Peyer's patch (tissue), 4 donors: ENCODE data around the gene LCN2. TPM values are rescaled to one million over a fixed set of nuclear protein-coding genes. Genes with fewer than 3 reads are reported as not detected.

ENCODE experiments used
- DNase-seq, 3 donors: peaks; one replicate each; pipeline ENCODE4 v3.0.0-alpha.2; 2017 to 2019
- H3K27ac ChIP-seq, 4 donors: fragments of 200-600 bp; sonication (generic); one replicate each; pipeline ENCODE4 v1.5.1; 2016 to 2019
- H3K27me3 ChIP-seq, 2 donors: fragments of 200-600 bp; sonication (generic); one replicate each; pipeline ENCODE4 v1.5.1; 2019
- H3K36me3 ChIP-seq, 3 donors: fragments of 200-600 bp; sonication (generic); one replicate each; pipeline ENCODE4 v1.5.1; 2016 to 2019
- H3K4me1 ChIP-seq, 4 donors: fragments of 200-600 bp; sonication (generic); one replicate each; pipeline ENCODE4 v1.5.1; 2016 to 2019
- H3K4me3 ChIP-seq, 4 donors: fragments of 200-600 bp; sonication (generic); 1 replicate in 3 of 4; 2 replicates in 1 of 4; pipeline ENCODE4 v1.5.1; 2016 to 2019; ENCODE audit warnings: mild to moderate bottlenecking in 1 of 4
- H3K9me3 ChIP-seq, 4 donors: fragments of 200-600 bp; sonication (generic); one replicate each; pipeline ENCODE4 v1.5.1; 2016 to 2019; ENCODE audit warnings: mild to moderate bottlenecking in 1 of 4
- POLR2A ChIP-seq, 2 donors: fragments of 450-650 bp; IDR thresholded peaks; one replicate each; pipeline ENCODE4 v1.5.1; 2017; ENCODE audit warnings: antibody characterized with exemption in 2 of 2, mild to moderate bottlenecking in 2 of 2, moderate library complexity in 2 of 2
- total RNA-seq, 4 donors: library from RNA; depleted of rRNA; stranded (reverse); fragments of >200 nt; gene quantifications; one replicate each; pipeline ENCODE4 v1.1.0, GENCODE V29; 2016
- TF ChIP-seq, protein P1 (sequence below), 6 experiments: fragments of 450-650 bp in 4 of 6; fragments of 200-600 bp in 2 of 6; sonication (generic) in 1 of 6; IDR thresholded peaks; one replicate each; pipeline ENCODE4 v1.5.1; 2017 to 2019; ENCODE audit warnings: antibody characterized with exemption in 6 of 6, mild to moderate bottlenecking in 3 of 6, moderate library complexity in 1 of 6

The LCN2 gene
- total RNA-seq, 4 donors from 2014 or later, result 1.9 to 191 (median 37.1) TPM

DNA sequence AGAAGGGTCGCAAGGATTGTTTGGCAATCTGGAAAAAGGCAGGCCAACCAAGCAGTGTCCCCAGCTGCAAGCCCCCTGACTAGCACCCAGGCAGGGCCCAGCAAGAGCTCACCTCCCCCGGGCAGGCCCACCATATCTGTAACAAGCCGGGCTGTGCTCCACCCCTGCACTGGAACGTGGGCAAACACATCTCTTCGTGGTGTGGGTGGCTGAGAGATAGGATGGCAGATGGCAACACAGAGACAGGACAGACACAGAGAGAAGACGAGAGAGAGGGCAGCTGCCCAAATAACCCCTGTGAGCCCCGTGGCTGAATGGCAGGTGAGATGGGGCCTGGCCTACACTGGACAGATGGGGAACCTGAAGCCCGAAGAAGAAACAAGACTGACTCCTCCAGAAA, 20.2 kb downstream of the LCN2 start:
- H3K27ac ChIP-seq, result no peak overlapping the region
- no peak for DNase-seq
- no peaks in the 10 kb centered on the region for H3K9me3 ChIP-seq
- no peaks in the 10 kb centered on the region for H3K27me3 ChIP-seq
- peaks cover 0 to 75% (median 0%) of the 10 kb centered on the region in 3 donors for H3K36me3 ChIP-seq
- TF ChIP-seq, protein P1, sequence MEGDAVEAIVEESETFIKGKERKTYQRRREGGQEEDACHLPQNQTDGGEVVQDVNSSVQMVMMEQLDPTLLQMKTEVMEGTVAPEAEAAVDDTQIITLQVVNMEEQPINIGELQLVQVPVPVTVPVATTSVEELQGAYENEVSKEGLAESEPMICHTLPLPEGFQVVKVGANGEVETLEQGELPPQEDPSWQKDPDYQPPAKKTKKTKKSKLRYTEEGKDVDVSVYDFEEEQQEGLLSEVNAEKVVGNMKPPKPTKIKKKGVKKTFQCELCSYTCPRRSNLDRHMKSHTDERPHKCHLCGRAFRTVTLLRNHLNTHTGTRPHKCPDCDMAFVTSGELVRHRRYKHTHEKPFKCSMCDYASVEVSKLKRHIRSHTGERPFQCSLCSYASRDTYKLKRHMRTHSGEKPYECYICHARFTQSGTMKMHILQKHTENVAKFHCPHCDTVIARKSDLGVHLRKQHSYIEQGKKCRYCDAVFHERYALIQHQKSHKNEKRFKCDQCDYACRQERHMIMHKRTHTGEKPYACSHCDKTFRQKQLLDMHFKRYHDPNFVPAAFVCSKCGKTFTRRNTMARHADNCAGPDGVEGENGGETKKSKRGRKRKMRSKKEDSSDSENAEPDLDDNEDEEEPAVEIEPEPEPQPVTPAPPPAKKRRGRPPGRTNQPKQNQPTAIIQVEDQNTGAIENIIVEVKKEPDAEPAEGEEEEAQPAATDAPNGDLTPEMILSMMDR (IDR thresholded peaks at IDR 0.05), result no peak
- no peak for TF ChIP-seq POLR2A (IDR thresholded peaks at IDR 0.05)
- H3K4me1 ChIP-seq, result no peaks in the 10 kb centered on the region
- H3K4me3 ChIP-seq, result no peak overlapping the region

DNA sequence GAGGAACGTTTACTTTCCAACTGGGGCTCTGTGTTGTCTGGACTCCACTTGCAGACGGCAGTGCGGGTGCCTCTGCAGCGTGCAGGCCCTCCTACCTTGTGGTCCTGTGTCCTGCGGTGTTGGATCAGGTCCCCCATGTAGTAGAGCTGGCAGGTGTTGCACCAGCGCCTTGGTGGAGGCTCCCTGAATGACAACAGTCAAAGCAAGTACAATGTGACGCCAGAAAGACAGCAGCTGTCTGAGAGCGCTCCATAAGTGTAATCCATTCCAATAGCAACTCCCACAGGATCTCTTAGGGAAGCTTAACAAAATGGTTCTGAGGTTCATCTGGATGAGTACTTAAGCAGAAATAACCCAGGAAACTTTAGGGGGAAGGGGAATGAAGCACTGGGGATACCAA, 20.7 kb downstream of the LCN2 start:
- H3K27me3 ChIP-seq, result no peaks in the 10 kb centered on the region
- TF ChIP-seq, protein P1 (IDR thresholded peaks at IDR 0.05), result no peak
- TF ChIP-seq POLR2A (IDR thresholded peaks at IDR 0.05), result no peak
- H3K4me1 ChIP-seq, result no peaks in the 10 kb centered on the region
- DNase-seq, result no peak
- H3K9me3 ChIP-seq, result no peaks in the 10 kb centered on the region
- H3K36me3 ChIP-seq, result peaks cover 0 to 75% (median 0%) of the 10 kb centered on the region in 3 donors
- H3K4me3 ChIP-seq, result no peak overlapping the region
- no peak overlapping the region for H3K27ac ChIP-seq

DNA sequence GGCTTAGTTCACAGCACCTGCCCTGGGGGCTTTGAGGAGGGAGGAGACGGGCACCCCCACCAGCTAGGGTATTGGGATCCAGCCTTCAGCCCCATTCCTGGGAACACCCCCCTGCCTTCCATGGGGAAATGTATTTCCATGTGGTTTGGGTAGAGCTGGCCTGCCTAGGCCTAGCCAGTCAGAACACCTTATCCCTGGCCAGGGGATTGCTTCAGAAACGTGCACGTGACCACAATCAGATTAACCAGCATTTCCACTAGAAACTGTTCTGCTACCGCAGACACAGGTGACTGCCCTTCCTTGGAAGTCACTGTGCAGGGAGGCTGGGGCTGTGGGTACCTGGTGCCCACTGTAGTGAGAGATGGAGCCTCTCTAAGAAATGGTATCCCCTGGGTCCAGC, 24.8 kb downstream of the LCN2 start:
- no peak for TF ChIP-seq POLR2A (IDR thresholded peaks at IDR 0.05)
- TF ChIP-seq, protein P1 (IDR thresholded peaks at IDR 0.05), result no peak
- no peaks in the 10 kb centered on the region for H3K9me3 ChIP-seq
- H3K4me3 ChIP-seq, result no peak overlapping the region
- peaks cover 0 to 78% (median 0%) of the 10 kb centered on the region in 3 donors for H3K36me3 ChIP-seq
- DNase-seq, result no peak
- no peaks in the 10 kb centered on the region for H3K4me1 ChIP-seq
- H3K27ac ChIP-seq, result no peak overlapping the region
- no peaks in the 10 kb centered on the region for H3K27me3 ChIP-seq

DNA sequence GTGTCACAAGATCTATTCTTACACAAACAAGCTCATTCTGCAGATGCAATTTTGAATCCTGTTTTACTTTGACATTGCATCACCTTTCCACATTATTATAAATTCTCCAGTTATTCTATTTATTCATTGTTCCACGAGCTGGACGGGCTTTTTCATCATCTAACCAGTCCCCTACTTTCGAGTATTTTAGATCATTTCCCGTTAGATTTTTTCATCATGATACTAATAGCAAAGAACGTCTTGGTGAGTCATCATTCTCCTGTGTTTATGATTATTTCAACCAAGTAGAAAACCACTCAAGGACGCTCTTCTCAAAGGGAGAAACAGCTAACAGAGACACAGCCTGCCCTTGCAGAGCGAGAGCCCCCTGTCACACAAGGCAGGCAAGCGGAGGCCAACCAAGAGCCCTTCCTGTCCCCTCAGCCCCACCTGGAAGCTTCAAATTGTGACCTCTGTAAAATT, 25.9 kb downstream of the LCN2 start:
- Histone ChIP-seq H3K36me3 (peaks cover 0 to 78% (median 0%) of the 10 kb centered on the region in 3 donors), H3K4me1 (no peaks in the 10 kb centered on the region), H3K27me3 (no peaks in the 10 kb centered on the region), H3K4me3 (no peak overlapping the region), H3K9me3 (no peaks in the 10 kb centered on the region), H3K27ac (peak overlapping the region in 2 of 4 donors; percentile 38 to 57)
- TF ChIP-seq, protein P1 (IDR thresholded peaks at IDR 0.05), result no peak
- TF ChIP-seq POLR2A (IDR thresholded peaks at IDR 0.05), result no peak
- DNase-seq, result no peak

- peaks cover 0 to 78% (median 0%) of the 10 kb centered on the region in 3 donors for H3K36me3 ChIP-seq
- no peak for DNase-seq
- peak overlapping the region in 2 of 4 donors; percentile 38 to 57 for H3K27ac ChIP-seq
- no peaks in the 10 kb centered on the region for H3K4me1 ChIP-seq
- TF ChIP-seq POLR2A (IDR thresholded peaks at IDR 0.05), result no peak
- TF ChIP-seq, protein P1 (IDR thresholded peaks at IDR 0.05), result no peak
- no peak overlapping the region for H3K4me3 ChIP-seq
- H3K9me3 ChIP-seq, result no peaks in the 10 kb centered on the region
- no peaks in the 10 kb centered on the region for H3K27me3 ChIP-seq
Measured at GRCh38 chr9:128175726-128176125, 26.5 kb downstream of the LCN2 start.
